Keratinocyte (primary cell): ENCODE results near the gene SIGLEC7. TPM values are rescaled to one million over a fixed set of nuclear protein-coding genes. Genes with fewer than 3 reads are reported as not detected.

Source experiments
- DNase-seq: peaks from one replicate; pipeline ENCODE4 v3.0.0-alpha.2; 2011; ENCODE audit warnings: low read depth, missing footprints, low spot score
- FAIRE-seq: peaks from 2 replicates; lab custom pipeline; 2011; peaks lifted over from hg19 to GRCh38; lab: Jason Lieb, UNC
- H2AFZ ChIP-seq: 2 replicates; pipeline ENCODE4 v1.6.0; 2012; ENCODE audit warnings: low read length, control low read depth, inconsistent platforms; ENCODE audit not compliant: control insufficient read depth
- H3K27ac ChIP-seq: 2 replicates; pipeline ENCODE4 v1.5.1; 2011; ENCODE audit warnings: low read length; ENCODE audit not compliant: control insufficient read depth, insufficient read depth
- H3K27me3 ChIP-seq: 3 replicates; pipeline ENCODE4 v1.6.0; 2011; ENCODE audit warnings: low read length; ENCODE audit not compliant: control insufficient read depth, insufficient read depth; ENCODE audit errors: extremely low read depth
- H3K36me3 ChIP-seq, 2 experiments: 2 replicates in 1 of 2; 3 replicates in 1 of 2; pipeline ENCODE4 v1.5.1; 2011; ENCODE audit warnings: low read length in 2 of 2, mild to moderate bottlenecking in 1 of 2; ENCODE audit not compliant: control insufficient read depth in 2 of 2, insufficient read depth in 2 of 2; ENCODE audit errors: extremely low read depth in 1 of 2
- H3K4me1 ChIP-seq: 3 replicates; pipeline ENCODE4 v1.5.1; 2011; ENCODE audit warnings: low read length; ENCODE audit not compliant: control insufficient read depth, insufficient read depth; ENCODE audit errors: extremely low read depth
- H3K4me2 ChIP-seq: 3 replicates; pipeline ENCODE4 v1.6.0; 2011; ENCODE audit warnings: low read depth, low read length; ENCODE audit not compliant: control insufficient read depth, insufficient read depth; ENCODE audit errors: extremely low read depth
- H3K4me3 ChIP-seq, 3 experiments: fragments of 200-600 bp in 1 of 3; sonication (generic) in 1 of 3; 2 replicates in 2 of 3; 3 replicates in 1 of 3; pipeline ENCODE4 v1.5.1; 2011 to 2016; ENCODE audit warnings: low read length in 3 of 3, mild to moderate bottlenecking in 3 of 3, control low read depth in 2 of 3, inconsistent platforms in 1 of 3, low read depth in 1 of 3, mixed read lengths in 1 of 3, mixed run types in 1 of 3, moderate library complexity in 1 of 3; ENCODE audit not compliant: control insufficient read depth in 2 of 3, insufficient read depth in 2 of 3; ENCODE audit errors: extremely low read depth in 1 of 3
- H3K79me2 ChIP-seq: 2 replicates; pipeline ENCODE4 v1.6.0; 2012; ENCODE audit warnings: low read length; ENCODE audit not compliant: control insufficient read depth, insufficient read depth
- H3K9ac ChIP-seq: 3 replicates; pipeline ENCODE4 v1.6.0; 2011; ENCODE audit warnings: low read length; ENCODE audit not compliant: control insufficient read depth, insufficient read depth; ENCODE audit errors: extremely low read depth
- H3K9me1 ChIP-seq: 3 replicates; pipeline ENCODE4 v1.6.0; 2011; ENCODE audit warnings: low read length; ENCODE audit not compliant: control insufficient read depth, insufficient read depth; ENCODE audit errors: extremely low read depth
- H3K9me3 ChIP-seq: 2 replicates; pipeline ENCODE4 v1.5.1; 2012; ENCODE audit warnings: low read depth, low read length; ENCODE audit not compliant: control insufficient read depth
- H4K20me1 ChIP-seq: 3 replicates; pipeline ENCODE4 v1.6.0; 2011; ENCODE audit warnings: low read length; ENCODE audit not compliant: control insufficient read depth, insufficient read depth; ENCODE audit errors: extremely low read depth
- EZH2 ChIP-seq: IDR thresholded peaks from one replicate; pipeline ENCODE4 v1.6.1; 2012; ENCODE audit warnings: inconsistent platforms, mild to moderate bottlenecking, low read length, moderate library complexity
- dilution Hi-C: fragments of 300-500 bp; cut with MboI; formaldehyde crosslinking; loops from one replicate; pipeline ENCODE4 v1.7.0; 2020; ENCODE audit warnings: low sequenced_read_pairs; ENCODE audit not compliant: extremely low pct_ligation_motif_present
- polyA minus RNA-seq, 3 experiments: library from RNA; depleted of rRNA, polyadenylated mRNA; stranded (reverse); fragments of >200 nt; gene quantifications; 1 replicate in 1 of 3; 2 replicates in 1 of 3; 3 replicates in 1 of 3; pipeline ENCODE4 v1.2.3, GENCODE V29; 2011
- polyA plus RNA-seq, 5 experiments: library from polyadenylated mRNA; depleted of rRNA in 3 of 5; stranded (reverse) in 3 of 5; stranded (forward) in 1 of 5; unstranded in 1 of 5; fragments of >200 nt; gene quantifications; 1 replicate in 1 of 5; 2 replicates in 3 of 5; 3 replicates in 1 of 5; pipeline versions ENCODE4 v1.2.1 to v1.2.3, GENCODE V29; 2011 to 2012; ENCODE audit warnings: missing spikeins in 2 of 5, low read depth in 1 of 5, low replicate concordance in 1 of 5
- TF ChIP-seq, protein P1 (sequence below), 3 experiments: IDR thresholded peaks in 1 of 3; conservative IDR thresholded peaks in 1 of 3; optimal IDR thresholded peaks in 1 of 3; 2 replicates in 2 of 3; 3 replicates in 1 of 3; pipeline versions ENCODE3 to v1.5.1; 2011; ENCODE audit warnings: low read length in 3 of 3, mild to moderate bottlenecking in 3 of 3, moderate library complexity in 2 of 3, control low read depth in 1 of 3, inconsistent platforms in 1 of 3; ENCODE audit not compliant: insufficient read depth in 2 of 3; ENCODE audit errors: extremely low read depth in 1 of 3

The SIGLEC7 gene
- not detected in 3 replicates for polyA plus RNA-seq
- polyA plus RNA-seq (2011; ENCODE audit: low read depth) = not detected
- not detected in 2 replicates for polyA plus RNA-seq (2011; cell fraction: cytosol; rRNA removed)
- polyA plus RNA-seq (2011; cell fraction: nucleus; rRNA removed) = not detected in 2 replicates
- polyA plus RNA-seq (2012; ENCODE audit: low replicate concordance) = not detected in 2 replicates
- not detected in 3 replicates for polyA minus RNA-seq
- polyA minus RNA-seq (2011; cell fraction: cytosol; rRNA and poly(A)+ RNA removed) = not detected
- polyA minus RNA-seq (2011; cell fraction: nucleus; rRNA and poly(A)+ RNA removed) = not detected in 2 replicates

DNA sequence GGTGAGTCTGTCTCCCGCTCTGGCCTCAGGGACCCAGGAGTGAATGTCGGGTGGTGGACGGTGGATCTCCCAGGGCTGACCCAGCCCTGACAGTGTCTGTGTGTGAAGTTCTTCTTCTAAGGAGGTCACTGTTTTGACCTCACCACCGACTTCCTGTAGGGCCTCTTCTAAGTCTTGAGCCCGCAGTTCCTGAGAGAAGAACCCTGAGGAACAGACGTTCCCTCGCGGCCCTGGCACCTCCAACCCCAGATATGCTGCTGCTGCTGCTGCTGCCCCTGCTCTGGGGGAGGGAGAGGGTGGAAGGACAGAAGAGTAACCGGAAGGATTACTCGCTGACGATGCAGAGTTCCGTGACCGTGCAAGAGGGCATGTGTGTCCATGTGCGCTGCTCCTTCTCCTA lies at the start of gene SIGLEC7:
SIGLEC7 (plus strand) TSS at position 183 of the 400 bp plus-strand sequence; CDS start at position 252, 69 bp downstream.
- H3K9me3 ChIP-seq = no peaks in the 10 kb centered on the region
- DNase-seq (no peak), FAIRE-seq (no peak)
- H3K27ac ChIP-seq = no peak within 1 kb of the TSS
- H3K9me1 ChIP-seq = no peaks in the 10 kb centered on the region
- no peaks in the 10 kb centered on the region for H3K36me3 ChIP-seq
- no peak within 1 kb of the TSS for H2AFZ ChIP-seq
- no peaks in the 10 kb centered on the region for H4K20me1 ChIP-seq
- peaks cover 7% of the 10 kb centered on the region for H3K27me3 ChIP-seq
- TF ChIP-seq, protein P1, sequence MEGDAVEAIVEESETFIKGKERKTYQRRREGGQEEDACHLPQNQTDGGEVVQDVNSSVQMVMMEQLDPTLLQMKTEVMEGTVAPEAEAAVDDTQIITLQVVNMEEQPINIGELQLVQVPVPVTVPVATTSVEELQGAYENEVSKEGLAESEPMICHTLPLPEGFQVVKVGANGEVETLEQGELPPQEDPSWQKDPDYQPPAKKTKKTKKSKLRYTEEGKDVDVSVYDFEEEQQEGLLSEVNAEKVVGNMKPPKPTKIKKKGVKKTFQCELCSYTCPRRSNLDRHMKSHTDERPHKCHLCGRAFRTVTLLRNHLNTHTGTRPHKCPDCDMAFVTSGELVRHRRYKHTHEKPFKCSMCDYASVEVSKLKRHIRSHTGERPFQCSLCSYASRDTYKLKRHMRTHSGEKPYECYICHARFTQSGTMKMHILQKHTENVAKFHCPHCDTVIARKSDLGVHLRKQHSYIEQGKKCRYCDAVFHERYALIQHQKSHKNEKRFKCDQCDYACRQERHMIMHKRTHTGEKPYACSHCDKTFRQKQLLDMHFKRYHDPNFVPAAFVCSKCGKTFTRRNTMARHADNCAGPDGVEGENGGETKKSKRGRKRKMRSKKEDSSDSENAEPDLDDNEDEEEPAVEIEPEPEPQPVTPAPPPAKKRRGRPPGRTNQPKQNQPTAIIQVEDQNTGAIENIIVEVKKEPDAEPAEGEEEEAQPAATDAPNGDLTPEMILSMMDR (optimal IDR thresholded peaks at IDR 0.05 in 1 of 3, IDR thresholded peaks at IDR 0.05 in 1 of 3, conservative IDR thresholded peaks at IDR 0.05 in 1 of 3; ENCODE audit: extremely low read depth in 1 of 3, insufficient read depth in 2 of 3, low read length in 3 of 3) = no peak
- TF ChIP-seq EZH2 = no peak
- dilution Hi-C loops = no loop called here
- no peak within 1 kb of the TSS for H3K9ac ChIP-seq
- no peaks in the 10 kb centered on the region for H3K79me2 ChIP-seq
- H3K4me2 ChIP-seq = no peak within 1 kb of the TSS
- H3K4me1 ChIP-seq = no peaks in the 10 kb centered on the region
- H3K4me3 ChIP-seq = no peak within 1 kb of the TSS

DNA sequence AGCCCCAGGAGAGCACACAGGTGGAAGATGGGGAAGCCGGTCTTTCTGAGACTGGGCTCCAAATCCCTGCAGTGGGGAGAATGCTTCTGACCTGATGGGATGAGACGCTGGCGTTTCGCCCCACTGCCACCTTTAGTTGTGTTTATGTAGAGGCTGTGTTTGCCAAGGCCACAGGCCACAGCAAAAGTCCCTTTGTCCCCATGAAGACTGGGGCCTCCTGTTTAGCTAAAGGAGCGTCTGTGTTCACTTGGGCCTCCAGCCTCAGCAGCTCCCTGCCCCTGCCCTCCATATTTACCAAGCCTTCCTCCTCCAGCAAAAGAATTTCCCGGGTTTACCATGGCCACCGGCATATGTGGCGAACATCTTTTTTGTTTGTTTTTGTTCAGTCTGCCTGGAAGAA lies 49.0 kb upstream of the SIGLEC7 start:
- FAIRE-seq = no peak
- no peak overlapping the region for H3K9ac ChIP-seq

More for the DNA sequence above, 49.0 kb upstream of the SIGLEC7 start:
- TF ChIP-seq, protein P1 (optimal IDR thresholded peaks at IDR 0.05 in 1 of 3, IDR thresholded peaks at IDR 0.05 in 1 of 3, conservative IDR thresholded peaks at IDR 0.05 in 1 of 3; ENCODE audit: extremely low read depth in 1 of 3, insufficient read depth in 2 of 3, low read length in 3 of 3) = no peak
- TF ChIP-seq EZH2 = no peak
- H3K79me2 ChIP-seq = no peaks in the 10 kb centered on the region
- H3K9me3 ChIP-seq = no peaks in the 10 kb centered on the region
- H3K27me3 ChIP-seq = no peaks in the 10 kb centered on the region
- dilution Hi-C loops = no loop called here
- no peak overlapping the region for H3K27ac ChIP-seq
- H3K4me2 ChIP-seq = no peak overlapping the region
- H3K4me3 ChIP-seq = no peak overlapping the region
- H2AFZ ChIP-seq = no peak overlapping the region
- no peak for DNase-seq
- H3K36me3 ChIP-seq = peaks cover 2 to 5% of the 10 kb centered on the region in 2 experiments
- no peaks in the 10 kb centered on the region for H4K20me1 ChIP-seq
- H3K4me1 ChIP-seq = peaks cover 23% of the 10 kb centered on the region
- H3K9me1 ChIP-seq = peaks cover 5% of the 10 kb centered on the region
